LNCAP (cell line): ENCODE measurements around the gene PPA1.

Experiments used
- CTCF ChIP-seq: fragments of 450-650 bp; IDR thresholded peaks from 2 replicates; pipeline ENCODE4 v1.5.1; 2017; ENCODE audit warnings: mild to moderate bottlenecking

The PPA1 gene

GRCh38 chr10:70155255-70155838, 77.9 kb downstream of the PPA1 start:
- no peak for TF ChIP-seq CTCF
